ENCODE measurements around the gene SETD5. TPM values are rescaled to one million over a fixed set of nuclear protein-coding genes. Genes with fewer than 3 reads are reported as not detected.

Gene SETD5
- total and polyA plus RNA-seq, 9 donors = 30.8 to 140 (median 97.6) TPM

DNA sequence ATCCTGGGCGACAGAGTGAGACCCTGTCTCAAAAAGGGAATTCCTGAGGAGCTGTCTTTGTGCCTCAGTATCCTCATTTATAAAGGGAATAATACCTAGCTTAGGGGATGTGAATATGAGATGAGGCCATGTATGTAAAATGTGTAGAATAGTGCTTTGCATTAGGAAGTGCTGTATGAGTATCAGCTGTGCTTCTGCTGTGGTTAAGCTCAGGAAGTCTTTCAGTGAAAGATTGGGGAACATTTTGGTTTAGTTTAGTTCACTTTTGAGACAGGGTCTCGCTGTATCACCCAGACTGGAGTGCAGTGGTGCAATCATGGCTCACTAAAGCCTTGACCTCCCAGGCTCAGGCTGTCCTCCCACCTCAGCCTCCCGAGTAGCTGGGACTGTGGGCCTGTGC is 23.9 kb upstream of the SETD5 start:
- intact Hi-C loops (cut with DNase I) = no loop called here
- 79 to 84% (median 82%) methylated on average over 3 of the region's 3 CpGs for WGBS, 3 donors
- no peak overlapping the region for H3K4me3 ChIP-seq
- TF ChIP-seq POLR2A (IDR thresholded peaks at IDR 0.05) (no peak), EP300 (IDR thresholded peaks at IDR 0.05) (no peak)
- no peaks in the 10 kb centered on the region for H3K9me3 ChIP-seq
- no peaks in the 10 kb centered on the region for H3K27me3 ChIP-seq
- no peak for DNase-seq
- no peaks in the 10 kb centered on the region for H3K36me3 ChIP-seq
- H3K4me1 ChIP-seq (ENCODE audit: insufficient read depth) = no peaks in the 10 kb centered on the region
- H3K27ac ChIP-seq = no peak overlapping the region

DNA sequence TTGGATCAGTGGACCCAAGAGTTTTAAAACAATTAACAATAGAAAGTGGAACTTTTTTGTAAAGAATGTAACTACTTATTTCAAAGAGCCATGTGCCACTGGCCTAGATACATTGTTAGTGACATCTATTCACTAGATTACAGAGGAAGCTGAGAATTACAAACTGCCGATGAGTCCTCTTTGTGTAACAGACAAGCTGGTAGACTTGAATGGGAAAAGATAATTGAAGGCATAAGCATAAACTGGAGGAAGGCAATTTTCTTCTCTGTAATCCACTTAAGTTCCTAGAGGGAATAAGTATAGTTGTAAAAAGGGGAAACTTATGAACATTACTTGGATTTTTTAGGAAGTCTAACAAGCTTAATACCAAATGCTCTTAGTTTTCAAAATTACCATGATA is 19.4 kb upstream of the SETD5 start:
- H3K27me3 ChIP-seq = no peaks in the 10 kb centered on the region
- H3K4me1 ChIP-seq (ENCODE audit: insufficient read depth) = no peaks in the 10 kb centered on the region
- H3K36me3 ChIP-seq = no peaks in the 10 kb centered on the region
- intact Hi-C loops (cut with DNase I) = no loop called here
- H3K27ac ChIP-seq = no peak overlapping the region
- TF ChIP-seq, protein P1, sequence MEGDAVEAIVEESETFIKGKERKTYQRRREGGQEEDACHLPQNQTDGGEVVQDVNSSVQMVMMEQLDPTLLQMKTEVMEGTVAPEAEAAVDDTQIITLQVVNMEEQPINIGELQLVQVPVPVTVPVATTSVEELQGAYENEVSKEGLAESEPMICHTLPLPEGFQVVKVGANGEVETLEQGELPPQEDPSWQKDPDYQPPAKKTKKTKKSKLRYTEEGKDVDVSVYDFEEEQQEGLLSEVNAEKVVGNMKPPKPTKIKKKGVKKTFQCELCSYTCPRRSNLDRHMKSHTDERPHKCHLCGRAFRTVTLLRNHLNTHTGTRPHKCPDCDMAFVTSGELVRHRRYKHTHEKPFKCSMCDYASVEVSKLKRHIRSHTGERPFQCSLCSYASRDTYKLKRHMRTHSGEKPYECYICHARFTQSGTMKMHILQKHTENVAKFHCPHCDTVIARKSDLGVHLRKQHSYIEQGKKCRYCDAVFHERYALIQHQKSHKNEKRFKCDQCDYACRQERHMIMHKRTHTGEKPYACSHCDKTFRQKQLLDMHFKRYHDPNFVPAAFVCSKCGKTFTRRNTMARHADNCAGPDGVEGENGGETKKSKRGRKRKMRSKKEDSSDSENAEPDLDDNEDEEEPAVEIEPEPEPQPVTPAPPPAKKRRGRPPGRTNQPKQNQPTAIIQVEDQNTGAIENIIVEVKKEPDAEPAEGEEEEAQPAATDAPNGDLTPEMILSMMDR (IDR thresholded peaks at IDR 0.05) = no peak
- no peak for TF ChIP-seq POLR2A (IDR thresholded peaks at IDR 0.05)
- no peak for TF ChIP-seq EP300 (IDR thresholded peaks at IDR 0.05)
- H3K9me3 ChIP-seq = no peaks in the 10 kb centered on the region
- 94 to 98% (median 96%) methylated on average over 1 of the region's 1 CpG for WGBS, 3 donors
- DNase-seq = no peak
- no peak overlapping the region for H3K4me3 ChIP-seq

DNA sequence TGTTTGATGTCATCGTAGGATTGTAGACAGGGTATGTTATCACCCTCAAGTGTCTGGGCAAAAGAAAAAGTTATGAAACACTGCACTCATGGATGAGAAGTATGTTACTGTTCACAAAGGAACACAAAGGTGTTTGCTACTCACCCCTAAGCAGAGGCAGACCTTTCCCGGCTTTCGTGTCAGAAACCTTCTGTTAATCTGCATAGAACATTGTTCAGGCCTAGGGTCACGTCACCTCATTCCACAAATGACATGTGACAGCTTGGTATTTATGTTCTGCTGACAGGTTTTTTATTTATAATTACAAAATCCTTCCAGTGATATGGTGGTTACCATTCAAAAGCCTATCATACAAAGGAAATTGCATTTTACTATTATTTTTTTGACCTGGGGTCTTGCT is 18.1 kb upstream of the SETD5 start:
- Histone ChIP-seq H3K9me3 (no peaks in the 10 kb centered on the region), H3K4me1 (ENCODE audit: insufficient read depth) (no peaks in the 10 kb centered on the region), H3K27ac (no peak overlapping the region), H3K36me3 (no peaks in the 10 kb centered on the region), H3K4me3 (no peak overlapping the region), H3K27me3 (no peaks in the 10 kb centered on the region)
- 56 to 66% (median 64%) methylated on average over 4 of the region's 4 CpGs for WGBS, 3 donors
- TF ChIP-seq POLR2A (IDR thresholded peaks at IDR 0.05) (no peak), EP300 (IDR thresholded peaks at IDR 0.05) (no peak)
- TF ChIP-seq, protein P1 (IDR thresholded peaks at IDR 0.05) = no peak
- DNase-seq = no peak
- intact Hi-C loops (cut with DNase I) = no loop called here

DNA sequence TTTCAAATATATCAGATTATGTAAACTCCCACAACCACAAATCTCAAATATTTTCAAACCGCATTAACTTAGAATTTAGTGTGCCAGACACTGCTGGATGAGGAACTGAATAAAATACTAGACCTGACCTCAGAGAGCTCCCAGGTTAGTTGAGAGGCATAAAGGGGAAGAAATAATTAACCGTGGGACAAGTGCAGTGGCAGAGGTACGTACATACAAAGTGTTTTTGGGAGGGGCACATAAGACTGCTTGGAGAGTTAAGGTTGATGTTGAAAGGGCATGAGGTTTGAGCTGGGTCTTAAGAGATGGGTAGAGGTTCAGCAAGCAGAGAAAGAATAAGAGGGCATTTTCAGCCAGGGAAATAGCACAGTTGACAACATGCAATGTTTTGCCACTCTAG is 17.4 kb upstream of the SETD5 start:
- intact Hi-C loops (cut with DNase I) = loop anchor here in 2 of 4 donors (10.0 kb wide), 2 partner anchors 55 to 95 kb away; no protein-coding TSS in a partner anchor
- Histone ChIP-seq H3K36me3 (no peaks in the 10 kb centered on the region), H3K4me1 (ENCODE audit: insufficient read depth) (no peaks in the 10 kb centered on the region), H3K4me3 (no peak overlapping the region), H3K9me3 (no peaks in the 10 kb centered on the region), H3K27me3 (no peaks in the 10 kb centered on the region), H3K27ac (no peak overlapping the region)
- no peak for DNase-seq
- WGBS, 3 donors = 81 to 89% (median 83%) methylated on average over 3 of the region's 3 CpGs
- TF ChIP-seq, protein P1 (IDR thresholded peaks at IDR 0.05) = no peak
- TF ChIP-seq POLR2A (IDR thresholded peaks at IDR 0.05) = no peak
- TF ChIP-seq EP300 (IDR thresholded peaks at IDR 0.05) = no peak

DNA sequence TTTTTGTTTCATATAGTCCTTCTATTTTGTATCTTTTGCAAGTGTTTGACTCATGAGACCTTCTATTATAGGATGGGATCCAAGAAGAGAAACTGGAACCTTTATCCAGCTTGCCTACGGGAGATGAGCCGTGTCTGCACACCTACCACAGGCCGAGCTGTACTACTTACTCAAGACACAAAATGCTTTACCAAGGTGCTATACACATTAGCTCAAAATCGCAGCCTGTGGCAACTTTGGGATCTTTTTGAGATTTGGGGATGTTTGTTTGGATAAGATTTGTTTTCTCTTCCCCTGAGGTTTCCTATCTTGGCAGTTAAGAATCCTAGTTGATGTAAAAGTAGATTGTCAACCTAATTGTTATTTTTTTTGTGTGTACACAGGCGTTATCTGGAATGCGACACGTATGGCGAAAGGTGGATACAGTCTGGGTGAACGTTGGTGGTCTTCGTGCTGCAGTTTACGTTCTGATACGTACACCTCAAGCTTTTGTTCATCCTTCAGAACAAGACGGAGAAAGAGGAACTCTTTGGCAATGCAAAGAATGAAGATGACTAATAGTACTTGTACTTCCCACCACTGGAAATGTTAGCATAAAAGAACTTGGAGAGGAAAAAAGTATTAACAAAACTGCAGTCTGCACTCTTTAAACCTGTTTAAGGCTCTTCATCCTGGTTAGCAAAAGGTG is 13.1 kb upstream of the SETD5 start:
- intact Hi-C loops (cut with DNase I) = loop anchor here in 2 of 4 donors (10.0 kb wide), 2 partner anchors 51 to 91 kb away; no protein-coding TSS in a partner anchor

More for the DNA sequence above, 13.1 kb upstream of the SETD5 start:
- no peak for DNase-seq
- Histone ChIP-seq H3K27me3 (no peaks in the 10 kb centered on the region), H3K27ac (no peak overlapping the region), H3K9me3 (no peaks in the 10 kb centered on the region), H3K4me3 (no peak overlapping the region), H3K4me1 (ENCODE audit: insufficient read depth) (no peaks in the 10 kb centered on the region), H3K36me3 (no peaks in the 10 kb centered on the region)
- WGBS, 3 donors = 76 to 82% (median 77%) methylated on average over 13 of the region's 13 CpGs
- TF ChIP-seq, protein P1 (IDR thresholded peaks at IDR 0.05) = no peak
- no peak for TF ChIP-seq EP300 (IDR thresholded peaks at IDR 0.05)
- TF ChIP-seq POLR2A (IDR thresholded peaks at IDR 0.05) = no peak
